HG03159 (cell line): Measurements from ENCODE around the gene MEX3D.

Experiments
- ATAC-seq: cut with Tn5 transposase; IDR thresholded peaks from one replicate; pipeline ENCODE4 v1.9.1; 2021; ENCODE audit warnings: mild to moderate bottlenecking, moderate library complexity; ENCODE audit not compliant: unreplicated experiment

Gene MEX3D

GRCh38 chr19:1598777-1599459, 30.8 kb upstream of the MEX3D start:
- no peak for ATAC-seq

- ATAC-seq, result no peak
Measured at GRCh38 chr19:1593501-1593772, 25.3 kb upstream of the MEX3D start.

GRCh38 chr19:1592755-1593500, 24.8 kb upstream of the MEX3D start, which contains the start of gene MBD3:
Gene MBD3 (minus strand): TSS chr19:1592865. CDS start chr19:1592631, 234 bp downstream.
- ATAC-seq, result peak; percentile 68

GRCh38 chr19:1592024-1592754, 24.1 kb upstream of the MEX3D start:
- ATAC-seq, result peak; percentile 69

- no peak for ATAC-seq
Measured at GRCh38 chr19:1591421-1592023, 23.4 kb upstream of the MEX3D start.

GRCh38 chr19:1590641-1591397, 22.7 kb upstream of the MEX3D start:
- no peak for ATAC-seq

- no peak for ATAC-seq
Measured at GRCh38 chr19:1587872-1588271, 19.7 kb upstream of the MEX3D start.

- no peak for ATAC-seq
Measured at GRCh38 chr19:1585243-1585580, 17.1 kb upstream of the MEX3D start.

- ATAC-seq, result no peak
Measured at GRCh38 chr19:1584500-1585242, 16.5 kb upstream of the MEX3D start.

- no peak for ATAC-seq
Measured at GRCh38 chr19:1582201-1582600, 14.1 kb upstream of the MEX3D start.

- ATAC-seq, result no peak
Measured at GRCh38 chr19:1580957-1581356, 12.8 kb upstream of the MEX3D start.

GRCh38 chr19:1580382-1580781, 12.3 kb upstream of the MEX3D start:
- ATAC-seq, result no peak

- no peak for ATAC-seq
Measured at GRCh38 chr19:1579222-1579621, 11.1 kb upstream of the MEX3D start.

GRCh38 chr19:1577929-1578618, 9.9 kb upstream of the MEX3D start:
- ATAC-seq, result no peak

GRCh38 chr19:1577090-1577928, 9.2 kb upstream of the MEX3D start:
- ATAC-seq, result no peak

GRCh38 chr19:1576242-1577089, 8.3 kb upstream of the MEX3D start:
- ATAC-seq, result no peak

- no peak for ATAC-seq
Measured at GRCh38 chr19:1575323-1576241, 7.5 kb upstream of the MEX3D start.
